GM19025 (cell line): ENCODE results near the gene TMEM37.

Source experiments
- ATAC-seq: cut with Tn5 transposase; IDR thresholded peaks from one replicate; pipeline ENCODE4 v1.9.1; 2021; ENCODE audit warnings: mild to moderate bottlenecking, low read depth, moderate library complexity; ENCODE audit not compliant: unreplicated experiment

TMEM37 gene

GRCh38 chr2:119431976-119432850, 559 bp downstream of the TMEM37 start:
- ATAC-seq, result no peak

DNA sequence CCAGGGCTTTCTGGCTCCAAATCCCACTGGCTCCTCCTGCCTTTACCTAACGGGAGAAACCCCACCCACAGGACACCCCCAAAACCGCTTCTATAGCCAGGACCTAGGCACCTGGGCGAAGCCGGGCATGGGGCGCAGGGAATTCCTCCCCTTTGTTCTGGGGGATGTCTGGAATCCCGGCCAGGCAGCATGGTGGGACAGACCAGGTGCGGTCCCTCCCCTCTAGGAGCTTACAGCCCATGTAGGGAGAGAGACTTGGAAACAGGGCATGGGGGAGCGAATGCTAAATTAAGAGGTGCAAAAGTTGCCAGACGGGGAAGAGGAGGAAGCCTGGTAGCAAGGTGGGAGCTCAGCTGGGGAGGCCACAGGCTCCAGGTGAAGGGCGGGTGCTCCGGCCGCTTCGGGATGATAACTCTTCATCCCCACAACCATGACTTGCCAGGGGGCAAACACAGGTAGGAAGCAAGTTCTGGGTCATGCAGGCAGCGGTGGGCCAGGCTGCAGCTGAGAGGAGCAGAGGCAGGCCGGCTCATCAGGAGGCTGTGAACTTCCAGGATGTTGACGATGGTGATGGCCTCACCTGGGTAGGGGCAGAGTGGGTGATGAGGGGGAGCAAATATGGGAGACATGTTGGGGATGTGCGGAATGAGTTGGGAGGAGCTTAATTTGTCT, 1.3 kb downstream of the TMEM37 start:
- no peak for ATAC-seq

GRCh38 chr2:119433636-119434327, 2.1 kb downstream of the TMEM37 start:
- ATAC-seq, result no peak

DNA sequence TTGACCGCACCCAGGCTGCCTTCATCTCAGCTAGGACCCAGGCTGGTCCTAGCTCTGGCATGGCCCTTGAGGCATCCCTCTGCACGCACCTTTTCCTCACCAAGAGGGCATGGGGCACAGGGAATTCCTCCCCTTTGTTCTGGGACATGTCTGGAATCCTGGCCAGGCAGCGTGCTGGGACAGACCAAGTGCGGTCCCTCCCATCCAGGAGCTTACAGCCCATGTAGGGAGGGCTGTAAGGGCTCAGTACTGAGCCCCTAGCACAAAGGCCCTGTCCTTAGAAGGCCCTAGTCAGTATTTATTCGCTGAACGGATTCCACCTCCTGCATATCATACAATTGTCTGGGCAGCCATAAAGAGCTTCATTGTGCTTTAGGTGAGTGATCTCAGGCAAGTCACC, 3.0 kb downstream of the TMEM37 start:
- no peak for ATAC-seq

- no peak for ATAC-seq
Observed at GRCh38 chr2:119435081-119435952, 3.7 kb downstream of the TMEM37 start.

GRCh38 chr2:119435953-119436297, 4.3 kb downstream of the TMEM37 start:
- ATAC-seq, result no peak

- ATAC-seq, result no peak
Observed at GRCh38 chr2:119436993-119437772, 5.5 kb downstream of the TMEM37 start.

DNA sequence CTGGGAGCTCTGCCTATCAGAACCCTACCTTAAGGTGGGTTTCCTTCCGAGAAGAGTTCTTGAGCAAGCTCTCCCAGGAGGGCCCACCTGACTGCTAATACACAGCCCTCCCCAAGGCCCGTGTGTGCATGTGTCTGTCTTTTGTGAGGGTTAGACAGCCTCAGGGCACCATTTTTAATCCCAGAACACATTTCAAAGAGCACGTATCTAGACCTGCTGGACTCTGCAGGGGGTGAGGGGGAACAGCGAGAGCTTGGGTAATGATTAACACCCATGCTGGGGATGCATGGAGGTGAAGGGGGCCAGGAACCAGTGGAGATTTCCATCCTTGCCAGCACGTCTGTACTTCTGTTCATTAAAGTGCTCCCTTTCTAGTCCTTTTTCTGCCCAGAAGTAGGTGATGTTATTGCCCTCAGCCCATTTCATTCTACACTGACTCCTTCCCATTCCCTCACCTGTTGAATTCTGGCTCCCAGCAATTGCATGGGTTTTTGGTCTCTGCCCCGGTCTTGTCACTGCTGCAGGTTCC, 6.5 kb downstream of the TMEM37 start:
- ATAC-seq, result no peak

- ATAC-seq, result no peak
Observed at GRCh38 chr2:119438726-119439284, 7.2 kb downstream of the TMEM37 start.

DNA sequence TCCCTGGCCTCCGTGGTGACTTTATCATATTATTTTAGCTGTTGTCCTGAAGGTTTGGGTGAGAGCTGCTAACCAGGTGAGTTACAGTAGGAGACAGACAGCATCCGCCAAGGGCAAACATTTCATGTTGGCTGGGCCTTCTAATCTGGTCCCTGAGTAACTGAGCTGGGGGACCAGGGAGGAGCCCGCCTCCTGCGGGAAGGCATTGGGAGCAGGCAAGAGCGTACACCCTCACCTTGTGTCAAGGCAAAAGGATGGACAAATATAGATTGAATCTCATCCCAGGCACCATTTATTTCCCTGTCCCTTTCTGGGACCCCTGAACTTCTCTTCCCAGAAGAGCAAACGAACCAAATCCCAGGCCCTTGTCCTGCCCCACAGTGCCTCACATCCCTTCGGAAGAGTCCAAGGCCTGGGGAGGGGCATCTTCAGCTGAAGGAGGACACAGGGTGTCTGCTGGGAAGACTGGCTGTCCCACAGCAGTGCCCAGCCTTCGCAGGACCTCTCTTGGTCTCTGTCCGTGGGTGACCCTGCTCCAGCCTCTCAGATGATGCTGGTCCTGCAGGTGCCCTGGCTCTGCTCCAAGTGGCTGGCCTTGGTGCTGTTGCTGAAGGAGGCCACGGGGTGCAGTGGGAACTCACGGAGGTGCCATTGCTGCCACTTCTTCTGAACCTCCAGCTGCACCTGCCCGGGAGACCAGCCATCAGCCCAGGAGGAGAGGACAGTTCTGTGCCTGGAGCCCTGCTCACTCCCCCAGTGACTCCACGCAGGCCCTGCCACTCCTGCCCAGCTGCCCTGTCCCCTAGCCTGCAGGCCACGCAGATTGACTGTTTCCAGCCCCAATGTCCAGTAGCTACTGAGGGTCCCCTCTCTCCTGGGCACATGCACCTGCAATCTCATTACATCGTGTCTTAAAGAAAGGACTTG, 8.2 kb downstream of the TMEM37 start:
- ATAC-seq, result no peak

- ATAC-seq, result no peak
Observed at GRCh38 chr2:119440501-119440870, 8.8 kb downstream of the TMEM37 start.

- no peak for ATAC-seq
Observed at GRCh38 chr2:119440873-119441272, 9.2 kb downstream of the TMEM37 start.

DNA sequence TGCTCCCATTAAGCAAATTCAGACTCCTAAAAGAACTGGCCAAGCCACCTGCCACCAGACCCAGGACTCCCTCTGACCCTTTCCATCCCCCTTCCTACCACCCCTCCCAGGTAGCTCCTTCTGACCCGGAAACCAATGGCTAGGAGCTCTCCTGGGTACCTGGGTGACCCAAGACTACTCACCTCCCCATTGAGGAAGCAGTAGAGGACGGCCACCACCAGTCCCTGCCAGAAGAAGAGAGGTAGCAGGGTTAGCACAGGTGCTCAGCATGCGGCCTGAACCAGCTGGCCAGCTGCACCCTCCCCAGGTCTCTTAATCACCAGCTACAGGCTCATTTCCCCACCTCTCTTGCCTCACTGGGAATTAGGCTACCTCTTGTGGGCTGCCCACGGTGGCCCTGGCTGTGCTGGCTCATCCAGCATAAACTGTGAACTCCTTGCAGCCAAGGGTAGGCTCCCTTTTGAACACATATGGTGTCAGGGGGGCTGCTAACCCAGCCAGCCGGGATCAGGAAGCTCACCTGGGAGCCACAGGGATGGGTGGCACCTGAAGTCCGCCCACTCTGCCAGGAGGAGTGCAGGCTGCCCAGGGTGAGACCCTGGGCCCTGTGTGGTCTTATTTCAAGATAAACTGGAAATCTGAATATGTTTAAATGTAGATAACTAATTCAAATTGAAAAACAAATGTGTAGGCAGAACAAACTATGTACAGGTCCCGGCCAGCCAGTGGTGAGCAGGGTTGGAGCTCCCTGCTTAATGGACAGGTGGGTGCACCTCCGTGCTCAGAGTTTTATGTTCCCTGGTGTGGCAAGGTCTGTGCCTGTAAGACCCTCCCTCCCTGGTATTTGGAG, 9.9 kb downstream of the TMEM37 start:
- ATAC-seq, result no peak

- no peak for ATAC-seq
Observed at GRCh38 chr2:119442226-119442619, 10.6 kb downstream of the TMEM37 start.

- no peak for ATAC-seq
Observed at GRCh38 chr2:119442850-119443249, 11.2 kb downstream of the TMEM37 start.

DNA sequence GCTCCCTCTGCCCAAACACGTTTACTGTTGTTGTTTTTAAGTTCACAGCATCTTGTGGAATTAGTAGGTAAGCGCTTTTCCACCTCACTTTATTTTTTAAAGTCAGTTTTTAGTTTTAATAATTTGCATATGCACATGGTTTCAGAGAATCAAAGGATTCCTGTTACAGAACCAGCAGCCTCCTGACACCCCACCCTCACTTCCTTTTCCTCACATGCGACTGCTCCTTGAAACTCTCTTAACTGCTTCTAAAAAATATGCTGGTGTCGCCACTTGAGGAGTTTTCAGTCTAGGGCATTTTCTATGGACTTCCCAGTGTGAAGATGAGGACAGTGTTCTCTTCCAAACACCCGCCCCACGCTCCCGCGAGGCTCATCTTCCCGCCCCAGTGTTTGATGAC, 14.4 kb downstream of the TMEM37 start:
- ATAC-seq, result no peak

GRCh38 chr2:119448427-119449141, 16.9 kb downstream of the TMEM37 start:
- no peak for ATAC-seq
